ENCODE data around the gene TAS2R40.

- TF ChIP-seq CTCF (IDR thresholded peaks at IDR 0.05): no peak
- no peak for TF ChIP-seq POLR2A (IDR thresholded peaks at IDR 0.05)
Measured at GRCh38 chr7:143247372-143247771, 25.5 kb downstream of the TAS2R40 start.

Measured in body of pancreas (tissue), 4 donors.